CD8-positive, alpha-beta memory T cell (primary cell): ENCODE results near the gene EXOC6B. TPM values are rescaled to one million over a fixed set of nuclear protein-coding genes. Genes with fewer than 3 reads are reported as not detected.

ENCODE experiments used
- CTCF ChIA-PET: fragments of 350-600 bp; sonication (Branson Sonifier 250); formaldehyde crosslinking; loops from one replicate; lab custom pipeline; 2021; ENCODE audit warnings: antibody characterized with exemption; lab: Charles Lee
- POLR2A ChIA-PET: fragments of 350-600 bp; sonication (Branson Sonifier 250); formaldehyde crosslinking; loops from one replicate; lab custom pipeline; 2021; ENCODE audit warnings: antibody characterized with exemption; lab: Charles Lee
- DNase-seq, 5 donors: peaks; one replicate each; pipeline versions ENCODE4 v3.0.0 to v3.0.0-alpha.2; 2020 to 2022; ENCODE audit warnings: mixed read lengths in 1 of 5
- H3K27ac ChIP-seq: one replicate; pipeline ENCODE4 v1.7.0; 2013; ENCODE audit warnings: low read depth, mild to moderate bottlenecking, low read length, moderate library complexity
- H3K27me3 ChIP-seq: 2 replicates; pipeline ENCODE4 v1.7.0; 2013; ENCODE audit warnings: low read length, mild to moderate bottlenecking; ENCODE audit not compliant: insufficient read depth, poor library complexity, severe bottlenecking
- H3K36me3 ChIP-seq: 2 replicates; pipeline ENCODE4 v1.7.0; 2013; ENCODE audit warnings: mild to moderate bottlenecking, low read length, moderate library complexity; ENCODE audit not compliant: insufficient read depth
- H3K4me1 ChIP-seq: 2 replicates; pipeline ENCODE4 v1.7.0; 2013; ENCODE audit warnings: mild to moderate bottlenecking, low read length, moderate library complexity; ENCODE audit not compliant: insufficient read depth
- H3K4me3 ChIP-seq: 2 replicates; pipeline ENCODE4 v1.7.0; 2013; ENCODE audit warnings: mild to moderate bottlenecking, low read length
- H3K9me3 ChIP-seq: 2 replicates; pipeline ENCODE4 v1.7.0; 2013; ENCODE audit warnings: mild to moderate bottlenecking, low read length
- H3K27ac Mint-ChIP-seq, 8 donors: one replicate each; pipeline ENCODE4 v1.8.0; 2020 to 2021; ENCODE audit warnings: mixed read lengths in 8 of 8, mild to moderate bottlenecking in 6 of 8, inconsistent platforms in 3 of 8, moderate library complexity in 3 of 8
- H3K27me3 Mint-ChIP-seq, 2 donors: one replicate each; pipeline ENCODE4 v1.8.0; 2020 to 2021; ENCODE audit warnings: mixed read lengths in 2 of 2, mild to moderate bottlenecking in 1 of 2, moderate library complexity in 1 of 2
- H3K36me3 Mint-ChIP-seq, 3 donors: one replicate each; pipeline ENCODE4 v1.8.0; 2020 to 2021; ENCODE audit warnings: mixed read lengths in 3 of 3, inconsistent platforms in 1 of 3, mild to moderate bottlenecking in 1 of 3
- H3K4me1 Mint-ChIP-seq, 3 donors: one replicate each; pipeline ENCODE4 v1.8.0; 2020 to 2021; ENCODE audit warnings: mixed read lengths in 3 of 3, inconsistent platforms in 1 of 3, mild to moderate bottlenecking in 1 of 3
- H3K4me3 Mint-ChIP-seq, 7 donors: one replicate each; pipeline ENCODE4 v1.8.0; 2020 to 2021; ENCODE audit warnings: mixed read lengths in 7 of 7, mild to moderate bottlenecking in 6 of 7, moderate library complexity in 4 of 7, inconsistent platforms in 2 of 7
- H3K9me3 Mint-ChIP-seq, 5 donors: one replicate each; pipeline ENCODE4 v1.8.0; 2020 to 2022; ENCODE audit warnings: mixed read lengths in 5 of 5, mild to moderate bottlenecking in 3 of 5, moderate library complexity in 2 of 5, inconsistent platforms in 1 of 5
- polyA plus RNA-seq: library from polyadenylated mRNA; unstranded; fragments of 300-500 nt; fragmentation: Illumina TruSeq; gene quantifications from one replicate; pipeline ENCODE4 v1.2.3, GENCODE V29; 2021
- total RNA-seq, 2 experiments: library from RNA; stranded (reverse); gene quantifications; one replicate each; pipeline ENCODE4 v1.2.3, GENCODE V29; 2021

Gene EXOC6B
- total and polyA plus RNA-seq, 3 experiments from 2014 or later: 2.1 to 9.4 (median 7.1) TPM

DNA sequence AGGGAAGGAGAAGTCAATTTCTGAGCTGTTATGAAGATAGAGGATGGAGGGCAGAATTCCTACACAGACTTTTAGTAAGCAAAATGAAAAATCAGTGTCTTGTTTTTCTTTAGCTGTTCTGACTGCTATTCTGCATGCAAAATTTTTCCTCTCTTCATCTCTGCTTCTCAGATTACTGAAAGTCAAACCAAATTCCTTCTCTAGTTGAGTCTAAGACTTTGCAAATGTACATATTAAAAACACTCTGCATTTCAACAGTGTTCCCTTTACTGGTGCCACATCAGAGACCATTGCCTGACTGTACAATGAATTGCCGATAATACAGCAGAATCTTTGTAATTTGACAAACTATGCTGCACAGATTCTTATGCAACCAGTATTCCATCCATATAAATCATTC is 198.8 kb downstream of the EXOC6B start:
- H3K9me3 Mint-ChIP-seq: no peaks in the 10 kb centered on the region
- no peak overlapping the region for H3K27ac Mint-ChIP-seq
- Histone ChIP-seq H3K9me3 (no peaks in the 10 kb centered on the region), H3K4me3 (no peak overlapping the region), H3K36me3 (no peaks in the 10 kb centered on the region), H3K27ac (no peak overlapping the region), H3K4me1 (no peaks in the 10 kb centered on the region), H3K27me3 (no peaks in the 10 kb centered on the region)
- H3K4me3 Mint-ChIP-seq: no peak overlapping the region
- DNase-seq: no peak
- ChIA-PET CTCF (no interaction called here), POLR2A (no interaction called here)
- peaks cover 0 to 2% of the 10 kb centered on the region in 2 donors for H3K27me3 Mint-ChIP-seq
- peaks cover 0 to 2% (median 2%) of the 10 kb centered on the region in 3 donors for H3K36me3 Mint-ChIP-seq
- H3K4me1 Mint-ChIP-seq: no peaks in the 10 kb centered on the region

DNA sequence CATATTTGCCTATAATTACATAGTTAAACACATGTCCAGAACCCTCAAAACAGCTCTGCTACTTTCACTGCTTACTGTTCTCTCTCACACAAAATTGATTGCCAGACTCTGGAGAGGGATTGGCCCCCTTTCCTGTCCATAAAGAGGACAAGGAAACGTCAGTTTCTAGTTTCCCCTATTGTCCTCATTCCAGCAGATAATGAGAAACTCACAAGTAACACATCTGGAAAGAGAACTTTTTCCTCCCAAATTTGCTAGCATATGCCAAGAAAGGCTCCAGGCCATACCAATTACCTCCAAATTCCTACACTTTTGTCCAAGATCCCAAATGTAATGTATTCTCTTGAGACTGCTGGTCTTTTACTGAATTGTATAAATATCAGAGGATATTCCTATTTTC is 200.5 kb downstream of the EXOC6B start:
- Mint-ChIP-seq H3K36me3 (peaks cover 0 to 9% (median 3%) of the 10 kb centered on the region in 3 donors), H3K4me3 (no peak overlapping the region), H3K27me3 (peaks cover 0 to 2% of the 10 kb centered on the region in 2 donors), H3K27ac (no peak overlapping the region), H3K9me3 (peaks cover 0 to 10% (median 0%) of the 10 kb centered on the region in 5 donors), H3K4me1 (no peaks in the 10 kb centered on the region)
- Histone ChIP-seq H3K9me3 (no peaks in the 10 kb centered on the region), H3K4me1 (no peaks in the 10 kb centered on the region), H3K4me3 (no peak overlapping the region), H3K27ac (no peak overlapping the region), H3K36me3 (no peaks in the 10 kb centered on the region), H3K27me3 (no peaks in the 10 kb centered on the region)
- ChIA-PET CTCF (no interaction called here), POLR2A (no interaction called here)
- no peak for DNase-seq

DNA sequence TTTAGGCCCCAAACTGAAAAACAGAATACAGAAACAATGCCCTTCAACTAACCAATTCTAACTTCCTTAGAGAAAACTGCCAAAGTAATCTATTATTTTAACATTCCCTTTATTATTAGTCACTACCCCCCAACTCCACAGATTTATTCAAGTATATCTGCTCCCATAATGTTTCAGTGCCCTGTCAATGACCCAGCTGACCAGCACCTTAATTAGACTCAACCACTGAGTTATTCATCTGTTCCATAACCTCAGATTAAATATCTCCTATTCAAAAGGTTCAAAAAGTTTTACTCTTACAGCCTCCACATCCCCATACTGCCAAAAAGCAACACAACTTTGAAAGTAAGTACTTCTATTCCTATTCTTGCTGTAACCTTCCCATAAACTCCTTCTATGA is 202.4 kb downstream of the EXOC6B start:
- H3K36me3 Mint-ChIP-seq: peaks cover 0 to 19% (median 2%) of the 10 kb centered on the region in 3 donors
- POLR2A ChIA-PET: no interaction called here

DNA sequence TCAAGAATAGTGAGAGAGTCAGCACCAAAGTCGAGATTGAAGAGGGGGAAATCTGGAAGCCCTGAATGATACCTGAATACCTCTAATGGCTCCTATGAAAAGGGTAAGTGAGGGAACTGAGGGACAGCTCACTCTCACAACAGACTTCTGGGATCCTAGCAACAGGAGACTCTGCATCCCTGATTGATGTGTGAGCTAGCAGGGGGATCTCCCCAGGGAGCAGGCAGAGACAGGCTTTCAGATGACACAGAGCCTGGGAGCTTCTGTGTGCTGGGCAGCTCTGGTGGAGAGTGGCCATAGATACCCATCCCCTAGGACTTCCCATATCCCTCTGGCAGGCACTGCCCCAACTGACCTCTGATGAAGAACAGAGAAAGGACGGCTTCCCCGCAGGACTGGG is 206.2 kb downstream of the EXOC6B start:
- Mint-ChIP-seq H3K27ac (no peak overlapping the region), H3K4me1 (peaks cover 6 to 8% (median 7%) of the 10 kb centered on the region in 3 donors), H3K4me3 (no peak overlapping the region), H3K27me3 (no peaks in the 10 kb centered on the region), H3K36me3 (peaks cover 0 to 44% (median 8%) of the 10 kb centered on the region in 3 donors), H3K9me3 (peaks cover 0 to 44% (median 21%) of the 10 kb centered on the region in 5 donors)
- Histone ChIP-seq H3K27ac (no peak overlapping the region), H3K27me3 (no peaks in the 10 kb centered on the region), H3K36me3 (no peaks in the 10 kb centered on the region), H3K4me3 (no peak overlapping the region), H3K4me1 (no peaks in the 10 kb centered on the region), H3K9me3 (no peaks in the 10 kb centered on the region)
- ChIA-PET POLR2A (no interaction called here), CTCF (no interaction called here)
- no peak for DNase-seq

More for the DNA sequence above, 202.4 kb downstream of the EXOC6B start:
- Histone ChIP-seq H3K4me1 (no peaks in the 10 kb centered on the region), H3K27ac (no peak overlapping the region), H3K4me3 (no peak overlapping the region), H3K27me3 (no peaks in the 10 kb centered on the region), H3K36me3 (no peaks in the 10 kb centered on the region), H3K9me3 (no peaks in the 10 kb centered on the region)
- Mint-ChIP-seq H3K4me3 (no peak overlapping the region), H3K27me3 (peaks cover 0 to 2% of the 10 kb centered on the region in 2 donors), H3K4me1 (no peaks in the 10 kb centered on the region), H3K9me3 (peaks cover 0 to 19% (median 7%) of the 10 kb centered on the region in 5 donors), H3K27ac (no peak overlapping the region)
- CTCF ChIA-PET: no interaction called here
- no peak for DNase-seq

DNA sequence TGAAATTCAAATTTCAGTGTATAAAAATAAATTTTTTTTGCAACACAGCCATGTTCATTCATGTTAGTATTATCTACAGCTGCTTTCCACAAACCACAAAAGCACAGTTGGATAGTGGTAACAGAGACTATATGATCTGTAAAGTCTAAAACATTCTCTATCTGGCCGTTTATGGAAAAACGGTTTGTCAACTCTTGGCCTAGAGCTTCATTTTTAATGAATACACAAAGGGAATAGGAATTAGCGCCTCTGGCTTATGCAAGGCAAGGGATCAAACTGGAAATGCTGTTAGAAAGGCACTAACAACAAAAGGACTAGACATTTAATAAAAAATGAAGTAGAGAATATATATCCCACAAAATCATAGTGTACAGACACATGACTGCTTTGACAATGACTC is 211.9 kb downstream of the EXOC6B start:
- Mint-ChIP-seq H3K27ac (no peak overlapping the region), H3K9me3 (peaks cover 0 to 29% (median 17%) of the 10 kb centered on the region in 5 donors), H3K27me3 (no peaks in the 10 kb centered on the region), H3K36me3 (peaks cover 0 to 45% (median 6%) of the 10 kb centered on the region in 3 donors), H3K4me1 (peaks cover 7 to 12% (median 11%) of the 10 kb centered on the region in 3 donors), H3K4me3 (no peak overlapping the region)
- no peak overlapping the region for H3K4me3 ChIP-seq
- no peaks in the 10 kb centered on the region for H3K27me3 ChIP-seq
- no peak overlapping the region for H3K27ac ChIP-seq
- ChIA-PET POLR2A (no interaction called here), CTCF (interaction anchor here (0.9 kb wide), 1 partner anchor 10 kb away, joined by 3 read pairs; no protein-coding TSS in a partner anchor)
- H3K36me3 ChIP-seq: no peaks in the 10 kb centered on the region
- no peaks in the 10 kb centered on the region for H3K4me1 ChIP-seq
- no peak for DNase-seq
- no peaks in the 10 kb centered on the region for H3K9me3 ChIP-seq

DNA sequence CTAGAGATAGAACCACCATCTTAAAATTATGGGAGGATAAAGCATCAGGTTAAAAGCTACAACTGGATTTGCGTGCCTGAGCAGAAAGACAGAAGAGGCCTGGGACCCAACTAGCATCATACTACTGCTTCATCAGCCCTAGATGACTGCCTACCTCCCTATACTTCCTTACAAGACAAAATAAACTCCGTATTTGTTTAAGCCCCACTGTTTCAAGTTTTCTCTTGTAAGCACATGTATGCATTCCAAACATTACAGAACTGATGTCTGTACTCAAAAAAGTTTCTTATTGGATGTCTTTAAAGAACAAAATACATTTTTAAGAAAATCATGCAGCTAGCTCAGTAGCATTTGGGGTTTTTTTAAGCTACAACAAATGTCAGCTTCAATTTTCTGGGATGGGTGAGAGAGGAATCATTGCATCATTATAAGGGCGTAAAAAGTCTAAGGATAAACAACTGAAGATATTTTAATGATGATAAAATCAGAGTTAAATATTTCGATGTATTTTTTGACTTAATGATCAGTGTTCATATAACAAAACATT is 213.1 kb downstream of the EXOC6B start:
- Histone ChIP-seq H3K36me3 (no peaks in the 10 kb centered on the region), H3K9me3 (no peaks in the 10 kb centered on the region), H3K27me3 (no peaks in the 10 kb centered on the region), H3K4me3 (no peak overlapping the region), H3K27ac (no peak overlapping the region), H3K4me1 (no peaks in the 10 kb centered on the region)
- Mint-ChIP-seq H3K27ac (no peak overlapping the region), H3K4me1 (peaks cover 7 to 12% (median 11%) of the 10 kb centered on the region in 3 donors), H3K4me3 (no peak overlapping the region), H3K9me3 (peaks cover 0 to 18% (median 10%) of the 10 kb centered on the region in 5 donors), H3K27me3 (no peaks in the 10 kb centered on the region), H3K36me3 (peaks cover 0 to 47% (median 3%) of the 10 kb centered on the region in 3 donors)
- no peak for DNase-seq
- ChIA-PET POLR2A (no interaction called here), CTCF (no interaction called here)

DNA sequence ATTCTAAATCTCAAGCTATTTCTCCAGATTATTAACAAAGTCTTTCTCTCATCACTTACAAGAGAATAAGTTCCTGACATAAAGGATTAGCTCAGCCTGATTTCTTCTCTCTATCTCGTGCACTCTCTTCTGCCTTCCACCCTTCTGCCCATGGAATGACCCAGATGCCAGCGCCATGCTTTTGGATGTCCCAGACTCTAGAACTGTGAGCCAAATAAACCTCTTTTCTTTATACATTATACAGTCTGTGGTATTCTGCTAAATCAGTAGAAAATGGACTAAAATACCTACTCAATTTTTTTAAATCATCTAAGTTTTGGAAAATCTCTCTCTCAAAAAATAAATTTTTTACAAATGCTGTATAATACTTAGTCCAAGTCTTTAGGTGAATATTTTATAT is 218.6 kb downstream of the EXOC6B start:
- Mint-ChIP-seq H3K4me1 (peaks cover 0 to 2% (median 0%) of the 10 kb centered on the region in 3 donors), H3K4me3 (no peak overlapping the region), H3K27me3 (no peaks in the 10 kb centered on the region), H3K27ac (no peak overlapping the region), H3K9me3 (peaks cover 0 to 7% (median 0%) of the 10 kb centered on the region in 5 donors), H3K36me3 (peaks cover 0 to 34% (median 0%) of the 10 kb centered on the region in 3 donors)
- H3K27me3 ChIP-seq: no peaks in the 10 kb centered on the region
- H3K4me3 ChIP-seq: no peak overlapping the region
- DNase-seq: no peak
- no peaks in the 10 kb centered on the region for H3K9me3 ChIP-seq
- no peak overlapping the region for H3K27ac ChIP-seq
- POLR2A ChIA-PET: no interaction called here
- CTCF ChIA-PET: no interaction called here
- no peaks in the 10 kb centered on the region for H3K4me1 ChIP-seq
- H3K36me3 ChIP-seq: no peaks in the 10 kb centered on the region

DNA sequence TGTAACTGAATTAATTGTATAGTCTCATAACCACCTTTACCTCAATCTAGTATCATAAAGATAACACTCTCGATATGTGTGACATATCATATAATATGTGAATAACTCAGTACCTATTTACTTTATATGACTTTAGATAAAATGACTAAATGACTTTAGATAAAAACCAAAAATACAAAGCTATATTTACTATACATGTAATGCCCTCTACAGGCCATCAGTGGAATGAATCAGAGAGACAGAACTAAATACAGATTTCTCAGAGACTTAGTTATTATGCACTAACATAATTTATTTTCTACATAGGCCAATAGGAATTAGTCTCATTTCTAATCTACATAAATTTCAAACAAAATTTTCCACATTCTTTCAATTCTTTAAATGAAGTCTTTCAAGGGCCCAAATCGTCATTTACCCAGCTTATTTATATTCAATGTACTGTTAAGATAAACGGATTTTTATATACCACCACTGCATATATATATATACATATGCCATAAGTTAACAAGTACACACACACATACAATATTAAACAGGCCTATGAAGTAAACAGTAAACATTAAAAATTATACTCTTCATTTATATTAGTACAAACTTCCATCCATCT is 219.9 kb downstream of the EXOC6B start:
- Mint-ChIP-seq H3K27ac (no peak overlapping the region), H3K27me3 (no peaks in the 10 kb centered on the region), H3K4me1 (peaks cover 0 to 2% (median 0%) of the 10 kb centered on the region in 3 donors), H3K4me3 (no peak overlapping the region), H3K36me3 (peaks cover 0 to 30% (median 0%) of the 10 kb centered on the region in 3 donors), H3K9me3 (peaks cover 0 to 7% (median 0%) of the 10 kb centered on the region in 5 donors)
- H3K27me3 ChIP-seq: no peaks in the 10 kb centered on the region
- H3K36me3 ChIP-seq: no peaks in the 10 kb centered on the region
- ChIA-PET POLR2A (no interaction called here), CTCF (interaction anchor here (1.0 kb wide), 1 partner anchor 682 kb away, joined by 3 read pairs; no protein-coding TSS in a partner anchor)
- no peak for DNase-seq
- no peak overlapping the region for H3K4me3 ChIP-seq
- H3K9me3 ChIP-seq: no peaks in the 10 kb centered on the region
- no peaks in the 10 kb centered on the region for H3K4me1 ChIP-seq
- no peak overlapping the region for H3K27ac ChIP-seq
